HL-60 (cell line): Measurements from ENCODE around the gene TMC6.

Experiments used
- DNase-seq, 2 experiments: peaks; one replicate each; pipeline ENCODE4 v3.0.0-alpha.2; 2010 to 2020; ENCODE audit warnings: low read depth in 1 of 2, low spot score in 1 of 2
- H3K27ac ChIP-seq: fragments of 250-450 bp; sonication (Bioruptor Pico); replicated peaks from 2 replicates; pipeline ENCODE4 v1.5.1; 2020; ENCODE audit warnings: mild to moderate bottlenecking, moderate library complexity
- H3K27me3 ChIP-seq: fragments of 250-450 bp; sonication (Bioruptor Pico); 2 replicates; pipeline ENCODE4 v1.5.1; 2021; ENCODE audit warnings: mild to moderate bottlenecking, moderate library complexity; ENCODE audit not compliant: insufficient read depth, poor library complexity, severe bottlenecking
- H3K4me3 ChIP-seq: replicated peaks from 2 replicates; pipeline ENCODE4 v1.5.1; 2011; ENCODE audit warnings: mild to moderate bottlenecking, control low read depth, low read length; ENCODE audit not compliant: insufficient read depth
- CTCF ChIP-seq: IDR thresholded peaks from one replicate; pipeline ENCODE4 v1.5.1; 2011; ENCODE audit warnings: low read length, control low read depth, inconsistent platforms; ENCODE audit not compliant: insufficient read depth
- GABPA ChIP-seq: IDR thresholded peaks from 2 replicates; pipeline ENCODE4 v1.6.1; 2012; ENCODE audit warnings: low read depth
- POLR2AphosphoS5 ChIP-seq: IDR thresholded peaks from 2 replicates; pipeline ENCODE4 v1.6.1; 2012; ENCODE audit warnings: low read depth
- REST ChIP-seq: IDR thresholded peaks from 2 replicates; pipeline ENCODE4 v1.6.1; 2012; ENCODE audit warnings: low read depth; ENCODE audit not compliant: insufficient replicate concordance
- SPI1 ChIP-seq: IDR thresholded peaks from 2 replicates; pipeline ENCODE4 v1.6.1; 2012; ENCODE audit warnings: low read depth, mild to moderate bottlenecking, borderline replicate concordance
- long read RNA-seq: library from polyadenylated mRNA; unstranded; transcript quantifications from one replicate; pipeline ENCODE4 v2.0.0, GENCODE V29; 2020

Gene TMC6
- long read RNA-seq, full-length matches to known transcripts: 214 of 621 reads
- long read RNA-seq, partial matches to known transcripts: 78 of 621 reads
- long read RNA-seq, other reads (novel, unspliced or antisense): 329 of 621 reads

- peak within 1 kb of the TSS; percentile 93 for H3K27ac ChIP-seq
- no peak for TF ChIP-seq SPI1
- no peak; the same call in 1 of the 2 replicates for TF ChIP-seq POLR2AphosphoS5
- no peak for TF ChIP-seq GABPA
- no peak for TF ChIP-seq REST
- no peak for TF ChIP-seq CTCF
- peak within 1 kb of the TSS; percentile 95 for H3K4me3 ChIP-seq
- peak; percentile 76 for DNase-seq
- H3K27me3 ChIP-seq: no peaks in the 10 kb centered on the region
Measured at GRCh38 chr17:78128551-78129350, at the start of gene TMC6. TSS of gene TMC6 (minus strand) at chr17:78128755. CDS start at chr17:78126832, 1,923 bp downstream.

- peak in 1 of 2 experiments; percentile 81 for DNase-seq
- Histone ChIP-seq H3K27me3 (no peaks in the 10 kb centered on the region), H3K27ac (no peak overlapping the region), H3K4me3 (no peak overlapping the region)
- no peak for TF ChIP-seq REST
- TF ChIP-seq GABPA: no peak
- peak; percentile 29; the same call in 1 of the 2 replicates for TF ChIP-seq POLR2AphosphoS5
- peak; percentile 95 for TF ChIP-seq CTCF
Measured at GRCh38 chr17:78176548-78177025, 48.0 kb upstream of the TMC6 start.

GRCh38 chr17:78175643-78175981, 47.1 kb upstream of the TMC6 start:
- no peaks in the 10 kb centered on the region for H3K27me3 ChIP-seq
- no peak overlapping the region for H3K27ac ChIP-seq
- TF ChIP-seq SPI1 (no peak), POLR2AphosphoS5 (no peak), CTCF (no peak), REST (no peak), GABPA (no peak)
- no peak for DNase-seq
- H3K4me3 ChIP-seq: no peak overlapping the region
